Activated CD8-positive, alpha-beta T cell treated with anti-CD3 and anti-CD28 coated beads for 36 hours (primary cell): Measurements from ENCODE around the gene ITGA4. TPM values are rescaled to one million over a fixed set of nuclear protein-coding genes. Genes with fewer than 3 reads are reported as not detected.

Experiments used
- ATAC-seq: fragments of 200-7000 bp; cut with Tn5 transposase; one replicate; pipeline ENCODE4 v1.10.0; 2021; ENCODE audit warnings: mild to moderate bottlenecking, moderate library complexity
- CTCF ChIA-PET: fragments of 350-600 bp; sonication (Branson Sonifier 250); formaldehyde crosslinking; loops from one replicate; lab custom pipeline; 2021; ENCODE audit warnings: antibody characterized with exemption; lab: Charles Lee
- POLR2A ChIA-PET: fragments of 350-600 bp; sonication (Branson Sonifier 250); formaldehyde crosslinking; loops from one replicate; lab custom pipeline; 2021; ENCODE audit warnings: antibody characterized with exemption; lab: Charles Lee
- DNase-seq: peaks from one replicate; pipeline ENCODE4 v3.0.0-alpha.2; 2020
- H3K27ac Mint-ChIP-seq: one replicate; pipeline ENCODE4 v1.8.0; 2021; ENCODE audit warnings: mild to moderate bottlenecking, mixed read lengths
- H3K27me3 Mint-ChIP-seq: one replicate; pipeline ENCODE4 v1.8.0; 2021; ENCODE audit warnings: mixed read lengths
- H3K36me3 Mint-ChIP-seq: one replicate; pipeline ENCODE4 v1.8.0; 2021; ENCODE audit warnings: low read depth, mixed read lengths
- H3K4me1 Mint-ChIP-seq: one replicate; pipeline ENCODE4 v1.8.0; 2021; ENCODE audit warnings: low read depth, mixed read lengths
- H3K4me3 Mint-ChIP-seq: one replicate; pipeline ENCODE4 v1.8.0; 2021; ENCODE audit warnings: mild to moderate bottlenecking, moderate library complexity, mixed read lengths
- H3K9me3 Mint-ChIP-seq: one replicate; pipeline ENCODE4 v1.8.0; 2021; ENCODE audit warnings: mixed read lengths
- intact Hi-C: fragments of 100-400 bp; cut with micrococcal nuclease; formaldehyde crosslinking; loops from one replicate; pipeline ENCODE4 v1.10.0; 2022
- total RNA-seq, 2 experiments: library from RNA; stranded (reverse); gene quantifications; one replicate each; pipeline ENCODE4 v1.2.3, GENCODE V29; 2021
- TF ChIP-seq, protein P1 (sequence below): fragments of 200-600 bp; IDR thresholded peaks from one replicate; pipeline ENCODE4 v1.8.0; 2022; ENCODE audit warnings: antibody characterized with exemption, mild to moderate bottlenecking

The ITGA4 gene
- total RNA-seq, 2 experiments from 2014 or later: 61.6 to 64.5 TPM

DNA sequence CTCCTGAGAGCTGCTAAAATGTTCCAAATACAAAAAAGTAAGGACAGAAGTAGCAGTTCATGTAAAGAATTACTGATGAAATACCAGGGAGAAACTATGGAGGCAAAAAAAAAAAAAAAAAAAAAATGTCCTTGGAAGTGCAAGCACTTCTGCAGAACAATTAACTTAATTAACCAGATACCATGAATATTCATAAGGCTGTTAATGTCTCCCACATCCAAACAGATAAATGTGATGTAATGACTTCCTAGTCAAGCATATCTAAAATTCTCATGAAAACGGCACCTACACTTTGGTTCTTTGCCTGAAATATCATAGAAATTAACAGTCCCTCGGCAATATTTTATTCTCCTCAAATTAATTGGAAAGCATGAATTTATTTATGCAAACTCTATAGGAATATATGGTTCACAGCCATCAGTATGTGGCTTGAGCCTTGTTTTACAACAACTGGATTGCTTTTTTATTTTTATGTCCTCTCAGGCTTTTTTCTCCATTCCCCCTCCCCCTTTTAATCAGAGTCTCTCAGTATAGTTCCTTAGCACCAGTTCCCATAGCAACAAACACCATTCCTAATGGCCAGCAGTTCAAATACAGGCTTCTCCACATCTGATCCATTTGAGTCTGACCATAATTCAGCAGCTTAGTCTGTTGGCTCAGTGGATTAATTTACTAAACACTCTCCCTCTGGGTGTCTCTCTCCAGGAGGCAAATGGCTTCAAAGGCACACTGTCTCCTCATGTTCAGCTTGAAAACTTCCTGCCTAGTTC is 97.1 kb downstream of the ITGA4 start:
- H3K4me1 Mint-ChIP-seq: no peaks in the 10 kb centered on the region
- intact Hi-C loops: no loop called here
- peaks cover 4% of the 10 kb centered on the region for H3K36me3 Mint-ChIP-seq
- DNase-seq (no peak), ATAC-seq (no peak)
- H3K27ac Mint-ChIP-seq: no peak overlapping the region
- ChIA-PET POLR2A (interaction anchor here (0.5 kb wide), 1 partner anchor 227 kb away, joined by 3 read pairs; no protein-coding TSS in a partner anchor), CTCF (no interaction called here)
- H3K4me3 Mint-ChIP-seq: no peak overlapping the region
- H3K27me3 Mint-ChIP-seq: no peaks in the 10 kb centered on the region
- H3K9me3 Mint-ChIP-seq: no peaks in the 10 kb centered on the region
- TF ChIP-seq, protein P1, sequence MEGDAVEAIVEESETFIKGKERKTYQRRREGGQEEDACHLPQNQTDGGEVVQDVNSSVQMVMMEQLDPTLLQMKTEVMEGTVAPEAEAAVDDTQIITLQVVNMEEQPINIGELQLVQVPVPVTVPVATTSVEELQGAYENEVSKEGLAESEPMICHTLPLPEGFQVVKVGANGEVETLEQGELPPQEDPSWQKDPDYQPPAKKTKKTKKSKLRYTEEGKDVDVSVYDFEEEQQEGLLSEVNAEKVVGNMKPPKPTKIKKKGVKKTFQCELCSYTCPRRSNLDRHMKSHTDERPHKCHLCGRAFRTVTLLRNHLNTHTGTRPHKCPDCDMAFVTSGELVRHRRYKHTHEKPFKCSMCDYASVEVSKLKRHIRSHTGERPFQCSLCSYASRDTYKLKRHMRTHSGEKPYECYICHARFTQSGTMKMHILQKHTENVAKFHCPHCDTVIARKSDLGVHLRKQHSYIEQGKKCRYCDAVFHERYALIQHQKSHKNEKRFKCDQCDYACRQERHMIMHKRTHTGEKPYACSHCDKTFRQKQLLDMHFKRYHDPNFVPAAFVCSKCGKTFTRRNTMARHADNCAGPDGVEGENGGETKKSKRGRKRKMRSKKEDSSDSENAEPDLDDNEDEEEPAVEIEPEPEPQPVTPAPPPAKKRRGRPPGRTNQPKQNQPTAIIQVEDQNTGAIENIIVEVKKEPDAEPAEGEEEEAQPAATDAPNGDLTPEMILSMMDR: no peak

DNA sequence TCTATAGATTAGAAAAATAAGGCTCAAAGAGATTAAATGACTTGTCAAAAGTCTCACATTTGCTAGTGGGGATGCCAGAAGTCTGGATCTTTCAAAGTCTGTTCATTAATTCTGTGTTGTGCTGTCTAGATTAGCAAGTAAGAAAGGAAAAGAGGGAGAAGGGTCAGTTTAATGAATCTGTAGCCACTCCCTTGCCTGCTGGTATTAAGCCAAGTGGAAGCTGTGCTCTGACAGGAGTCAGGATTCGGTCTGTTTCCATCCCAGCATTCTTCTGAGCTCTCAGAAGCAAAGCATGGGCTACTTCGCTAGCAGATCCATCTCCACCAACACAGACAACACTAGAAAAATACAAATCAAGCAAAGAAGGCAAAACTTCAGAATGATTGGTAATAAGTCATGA is 101.2 kb downstream of the ITGA4 start:
- no peak overlapping the region for H3K27ac Mint-ChIP-seq
- CTCF ChIA-PET: interaction anchor here (1.0 to 1.3 kb wide), 2 partner anchors 10 to 157 kb away, joined by 3 to 4 read pairs; no protein-coding TSS in a partner anchor

DNA sequence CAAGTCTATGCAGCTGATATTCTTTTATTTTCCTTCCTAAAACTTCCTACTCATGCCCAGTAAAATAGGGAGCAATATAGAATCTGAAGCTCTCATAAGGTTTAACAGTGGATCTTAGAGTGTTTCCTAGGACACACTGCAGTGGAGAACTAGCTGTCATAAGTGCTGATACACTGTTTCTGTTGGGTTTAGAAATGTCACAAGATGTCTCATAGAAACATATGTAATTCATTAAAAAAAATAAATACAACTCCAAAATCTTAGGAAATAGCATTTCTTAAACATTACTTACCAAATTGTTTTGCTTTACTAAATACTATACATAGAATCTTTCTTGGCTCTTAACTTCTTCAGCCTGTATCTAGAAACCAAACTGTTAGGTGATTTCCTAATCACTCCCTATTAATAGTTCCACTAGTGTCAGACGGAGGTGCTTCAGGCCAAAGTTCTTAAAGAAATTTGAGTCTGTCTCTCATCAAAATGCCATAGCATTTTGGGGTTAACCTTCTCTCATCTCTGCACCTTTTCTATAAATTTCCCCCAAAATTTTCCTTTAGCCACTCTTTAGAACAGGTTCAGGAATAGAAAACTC is 106.0 kb downstream of the ITGA4 start:
- TF ChIP-seq, protein P1: no peak
- no peak overlapping the region for H3K4me3 Mint-ChIP-seq
- intact Hi-C loops: no loop called here
- H3K27ac Mint-ChIP-seq: no peak overlapping the region
- H3K4me1 Mint-ChIP-seq: no peaks in the 10 kb centered on the region
- no peaks in the 10 kb centered on the region for H3K27me3 Mint-ChIP-seq
- no peak for DNase-seq
- POLR2A ChIA-PET: no interaction called here
- no peaks in the 10 kb centered on the region for H3K9me3 Mint-ChIP-seq
- no peak for ATAC-seq
- CTCF ChIA-PET: interaction anchor here (1.1 to 1.7 kb wide), 2 partner anchors 22 to 152 kb away, joined by 3 to 6 read pairs; no protein-coding TSS in a partner anchor
- no peaks in the 10 kb centered on the region for H3K36me3 Mint-ChIP-seq

More for the DNA sequence above, 101.2 kb downstream of the ITGA4 start:
- Mint-ChIP-seq H3K4me1 (no peaks in the 10 kb centered on the region), H3K36me3 (no peaks in the 10 kb centered on the region), H3K27me3 (no peaks in the 10 kb centered on the region), H3K9me3 (no peaks in the 10 kb centered on the region), H3K4me3 (no peak overlapping the region)
- TF ChIP-seq, protein P1: no peak
- POLR2A ChIA-PET: no interaction called here
- no peak for DNase-seq
- ATAC-seq: no peak
- intact Hi-C loops: no loop called here

DNA sequence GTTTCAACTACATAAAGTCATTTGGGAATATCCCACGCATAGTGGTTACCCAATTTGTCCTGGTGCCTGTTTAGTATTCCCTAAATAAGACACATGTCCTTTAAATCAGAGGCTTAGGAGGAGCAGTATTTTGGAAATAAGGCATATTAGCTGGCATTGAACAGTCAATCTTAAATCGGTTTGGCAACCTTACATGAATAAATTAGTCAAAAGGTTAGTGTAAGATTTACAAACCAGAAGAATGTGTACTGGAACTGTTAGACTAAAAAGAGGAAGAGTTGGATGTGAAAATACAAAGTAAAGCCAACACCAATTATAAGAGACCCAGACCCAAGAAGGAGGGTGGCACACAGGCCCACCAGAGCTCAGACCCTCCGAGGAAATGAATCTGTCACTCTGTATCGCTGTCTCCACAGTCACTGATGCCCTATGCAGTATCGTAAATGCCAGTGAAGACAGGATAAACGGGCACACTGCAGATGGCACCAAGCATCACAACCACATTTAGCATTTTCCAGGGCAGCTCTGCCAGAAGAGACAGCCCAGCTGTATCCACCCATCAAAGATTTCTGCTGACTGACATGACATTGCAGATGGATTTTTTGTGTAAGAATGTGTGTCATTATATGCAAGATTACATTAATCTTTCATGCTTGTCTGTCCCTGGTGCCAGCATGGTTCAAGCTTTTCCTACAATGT is 109.3 kb downstream of the ITGA4 start:
- no peaks in the 10 kb centered on the region for H3K4me1 Mint-ChIP-seq
- H3K27ac Mint-ChIP-seq: no peak overlapping the region
- POLR2A ChIA-PET: no interaction called here
- intact Hi-C loops: no loop called here
- ATAC-seq (no peak), DNase-seq (no peak)
- peaks cover 1% of the 10 kb centered on the region for H3K27me3 Mint-ChIP-seq
- CTCF ChIA-PET: interaction anchor here (0.8 to 1.6 kb wide), 2 partner anchors 9 to 149 kb away, joined by 3 to 8 read pairs; no protein-coding TSS in a partner anchor
- H3K9me3 Mint-ChIP-seq: no peaks in the 10 kb centered on the region
- H3K36me3 Mint-ChIP-seq: no peaks in the 10 kb centered on the region
- no peak overlapping the region for H3K4me3 Mint-ChIP-seq
- TF ChIP-seq, protein P1: no peak
